H9 (cell line): ENCODE results near the gene TRIM43. TPM values are rescaled to one million over a fixed set of nuclear protein-coding genes. Genes with fewer than 3 reads are reported as not detected.
"Not testable (repeated sequence)": the region's sequence is repeated elsewhere in the genome, so short reads cannot be mapped to it uniquely, and the experiment has no call there.

Source experiments
- DNase-seq: peaks from one replicate; pipeline ENCODE4 v3.0.0-alpha.2; 2017
- H2AFZ ChIP-seq: one replicate; pipeline ENCODE4 v1.6.1; 2013; ENCODE audit warnings: mild to moderate bottlenecking, low read length, control low read depth, moderate library complexity
- H2AK5ac ChIP-seq: 2 replicates; pipeline ENCODE4 v1.6.1; 2013; ENCODE audit warnings: low read length, control low read depth, mixed read lengths; ENCODE audit not compliant: insufficient read length
- H2BK120ac ChIP-seq: one replicate; pipeline ENCODE4 v1.6.1; 2013; ENCODE audit warnings: low read depth, mild to moderate bottlenecking, low read length, control low read depth, inconsistent platforms; ENCODE audit not compliant: poor library complexity, severe bottlenecking
- H2BK12ac ChIP-seq: 2 replicates; pipeline ENCODE4 v1.6.1; 2013; ENCODE audit warnings: low read length, control low read depth, mixed read lengths, low read depth; ENCODE audit not compliant: insufficient read length
- H2BK15ac ChIP-seq: 2 replicates; pipeline ENCODE4 v1.6.1; 2013; ENCODE audit warnings: low read depth, low read length, control low read depth
- H2BK20ac ChIP-seq: one replicate; pipeline ENCODE4 v1.6.1; 2013; ENCODE audit warnings: low read depth, mild to moderate bottlenecking, low read length, control low read depth, inconsistent platforms; ENCODE audit not compliant: poor library complexity, severe bottlenecking
- H2BK5ac ChIP-seq: 2 replicates; pipeline ENCODE4 v1.6.1; 2013; ENCODE audit warnings: low read length, control low read depth, mixed read lengths; ENCODE audit not compliant: insufficient read length
- H3K14ac ChIP-seq: 2 replicates; pipeline ENCODE4 v1.6.1; 2013; ENCODE audit warnings: low read length, control low read depth; ENCODE audit not compliant: insufficient read depth
- H3K18ac ChIP-seq: 2 replicates; pipeline ENCODE4 v1.6.1; 2013; ENCODE audit warnings: low read depth, mild to moderate bottlenecking, mixed read lengths, low read length, control low read depth; ENCODE audit not compliant: insufficient read length
- H3K23ac ChIP-seq: 2 replicates; pipeline ENCODE4 v1.6.1; 2013; ENCODE audit warnings: low read length, control low read depth, mixed read lengths, low read depth; ENCODE audit not compliant: insufficient read length
- H3K23me2 ChIP-seq: 2 replicates; pipeline ENCODE4 v1.6.1; 2013; ENCODE audit warnings: low read depth, mild to moderate bottlenecking, mixed read lengths, low read length, control low read depth; ENCODE audit not compliant: insufficient read length, poor library complexity, severe bottlenecking
- H3K27ac ChIP-seq: 2 replicates; pipeline ENCODE4 v1.5.1; 2013; ENCODE audit warnings: low read length, control low read depth, mixed read lengths, low read depth; ENCODE audit not compliant: insufficient read length
- H3K27me3 ChIP-seq: 2 replicates; pipeline ENCODE4 v1.6.1; 2013; ENCODE audit warnings: low read length, control low read depth, inconsistent platforms; ENCODE audit not compliant: insufficient read depth
- H3K4ac ChIP-seq: 2 replicates; pipeline ENCODE4 v1.6.1; 2013; ENCODE audit warnings: low read depth, mild to moderate bottlenecking, control low read depth, inconsistent platforms, low read length, moderate library complexity
- H3K4me1 ChIP-seq: 2 replicates; pipeline ENCODE4 v1.6.1; 2013; ENCODE audit warnings: low read length, control low read depth, inconsistent platforms; ENCODE audit not compliant: insufficient read depth
- H3K4me2 ChIP-seq: 2 replicates; pipeline ENCODE4 v1.6.1; 2013; ENCODE audit warnings: low read length, control low read depth, mixed read lengths; ENCODE audit not compliant: insufficient read length, insufficient read depth
- H3K56ac ChIP-seq: 2 replicates; pipeline ENCODE4 v1.6.1; 2013; ENCODE audit warnings: low read depth, mild to moderate bottlenecking, mixed read lengths, low read length, control low read depth; ENCODE audit not compliant: insufficient read length
- H3K79me1 ChIP-seq: 2 replicates; pipeline ENCODE4 v1.6.1; 2013; ENCODE audit warnings: low read depth, mild to moderate bottlenecking, moderate library complexity, low read length, control low read depth, inconsistent platforms; ENCODE audit not compliant: insufficient read depth, poor library complexity, severe bottlenecking
- H3K79me2 ChIP-seq: 2 replicates; pipeline ENCODE4 v1.6.1; 2013; ENCODE audit warnings: low read length, control low read depth, inconsistent platforms; ENCODE audit not compliant: insufficient read depth
- H3K9ac ChIP-seq: 2 replicates; pipeline ENCODE4 v1.6.1; 2013; ENCODE audit warnings: low read length, control low read depth, mixed read lengths; ENCODE audit not compliant: insufficient read length; ENCODE audit errors: extremely low read depth
- H3K9me3 ChIP-seq: one replicate; pipeline ENCODE4 v1.6.1; 2013; ENCODE audit warnings: low read depth, low read length, inconsistent platforms; ENCODE audit not compliant: control insufficient read depth
- H3T11ph ChIP-seq: one replicate; pipeline ENCODE4 v1.6.1; 2013; ENCODE audit warnings: mild to moderate bottlenecking, low read length, control low read depth, inconsistent platforms
- H4K20me1 ChIP-seq: one replicate; pipeline ENCODE4 v1.6.1; 2013; ENCODE audit not compliant: control insufficient read depth, insufficient read length, insufficient read depth
- H4K5ac ChIP-seq: 2 replicates; pipeline ENCODE4 v1.6.1; 2013; ENCODE audit warnings: low read depth, mild to moderate bottlenecking, mixed read lengths, low read length, control low read depth; ENCODE audit not compliant: insufficient read length
- H4K8ac ChIP-seq: replicated peaks from 2 replicates; pipeline ENCODE4 v1.6.1; 2013; ENCODE audit warnings: low read length, control low read depth, mixed read lengths, low read depth; ENCODE audit not compliant: insufficient read length
- H4K91ac ChIP-seq: 2 replicates; pipeline ENCODE4 v1.6.1; 2013; ENCODE audit warnings: low read depth, mild to moderate bottlenecking, moderate library complexity, mixed read lengths, low read length, control low read depth; ENCODE audit not compliant: insufficient read length
- H3K27ac Mint-ChIP-seq, 3 experiments: 2 replicates in 2 of 3; 3 replicates in 1 of 3; pipeline ENCODE4 v1.8.0; 2020 to 2021; ENCODE audit warnings: mixed read lengths in 3 of 3, mild to moderate bottlenecking in 1 of 3, moderate library complexity in 1 of 3
- H3K27me3 Mint-ChIP-seq: 2 replicates; pipeline ENCODE4 v1.8.0; 2021; ENCODE audit warnings: low read depth, mild to moderate bottlenecking, moderate library complexity, mixed read lengths
- H3K36me3 Mint-ChIP-seq, 3 experiments: 2 replicates in 2 of 3; 3 replicates in 1 of 3; pipeline ENCODE4 v1.8.0; 2020 to 2021; ENCODE audit warnings: low read depth in 3 of 3, mixed read lengths in 3 of 3; ENCODE audit not compliant: insufficient read depth in 1 of 3
- H3K4me1 Mint-ChIP-seq, 2 experiments: 2 replicates each; pipeline ENCODE4 v1.8.0; 2020; ENCODE audit warnings: mixed read lengths in 2 of 2
- H3K4me3 Mint-ChIP-seq, 2 experiments: 2 replicates in 1 of 2; 3 replicates in 1 of 2; pipeline ENCODE4 v1.8.0; 2020 to 2021; ENCODE audit warnings: mild to moderate bottlenecking in 2 of 2, mixed read lengths in 2 of 2, moderate library complexity in 1 of 2
- H3K9me3 Mint-ChIP-seq, 2 experiments: 2 replicates in 1 of 2; 3 replicates in 1 of 2; pipeline ENCODE4 v1.8.0; 2020; ENCODE audit warnings: mild to moderate bottlenecking in 2 of 2, mixed read lengths in 2 of 2, moderate library complexity in 1 of 2
- WGBS: extraction: QIAGEN DNeasy Blood & Tissue Kit; methylation state at CpG from one replicate; pipeline ENCODE4 v1.1.7; 2013; ENCODE audit warnings: missing lambda C conversion rate, low lambda C conversion rate, mixed read lengths; ENCODE audit not compliant: insufficient read length; ENCODE audit errors: extremely low coverage; 5-methylcytosine and 5-hydroxymethylcytosine counted together
- total RNA-seq: library from RNA; stranded (reverse); gene quantifications from 2 replicates; pipeline ENCODE4 v1.2.1, GENCODE V29; 2021

The TRIM43 gene
- total RNA-seq, 1 experiment from 2014 or later = not detected

- not testable (repeated sequence) for H2BK120ac ChIP-seq, H4K91ac ChIP-seq, H3K79me2 ChIP-seq, H4K20me1 ChIP-seq, H2AFZ ChIP-seq, H4K8ac ChIP-seq, H3K27ac ChIP-seq, H3K56ac ChIP-seq, H3K9me3 ChIP-seq, H3K27ac Mint-ChIP-seq, H3K14ac ChIP-seq, H3K4me2 ChIP-seq, H3K18ac ChIP-seq, H3K4me3 Mint-ChIP-seq, H2AK5ac ChIP-seq, H2BK5ac ChIP-seq, H3T11ph ChIP-seq, H2BK15ac ChIP-seq, H2BK20ac ChIP-seq, H3K4me1 ChIP-seq, H3K23me2 ChIP-seq, H3K79me1 ChIP-seq, H2BK12ac ChIP-seq, DNase-seq, H3K27me3 ChIP-seq, H3K27me3 Mint-ChIP-seq, H3K23ac ChIP-seq, H3K9ac ChIP-seq, H3K36me3 Mint-ChIP-seq, H3K4ac ChIP-seq, H3K4me1 Mint-ChIP-seq, H4K5ac ChIP-seq
- peaks cover 0 to 13% of the 10 kb centered on the region in 2 experiments; a peak in 2 of 5 replicates for H3K9me3 Mint-ChIP-seq
- no CpG with 5 or more reads among the region's 13 CpGs for WGBS
Observed at GRCh38 chr2:95592973-95593372, 1.2 kb downstream of the TRIM43 start.

GRCh38 chr2:95595012-95595411 lies 3.2 kb downstream of the TRIM43 start:
- not testable (repeated sequence) for H2AFZ ChIP-seq, H3K27me3 ChIP-seq, H3K4me1 Mint-ChIP-seq, H3K79me2 ChIP-seq, H3K79me1 ChIP-seq, H4K91ac ChIP-seq, H3K36me3 Mint-ChIP-seq, H4K20me1 ChIP-seq, H3K27me3 Mint-ChIP-seq, H3K4me1 ChIP-seq, H4K8ac ChIP-seq, H2BK12ac ChIP-seq, H3K18ac ChIP-seq, H2BK120ac ChIP-seq, H3K56ac ChIP-seq, H2BK20ac ChIP-seq, H3K27ac Mint-ChIP-seq, H3K9me3 Mint-ChIP-seq, H3K27ac ChIP-seq, H3K9me3 ChIP-seq, H3K23ac ChIP-seq, H4K5ac ChIP-seq, H3T11ph ChIP-seq, H3K4me2 ChIP-seq, H3K23me2 ChIP-seq, H2BK5ac ChIP-seq, H3K4ac ChIP-seq, H2AK5ac ChIP-seq, H2BK15ac ChIP-seq, H3K14ac ChIP-seq, H3K9ac ChIP-seq, DNase-seq, H3K4me3 Mint-ChIP-seq
- WGBS = no CpG with 5 or more reads among the region's 2 CpGs
